Activated CD4-positive, alpha-beta T cell treated with anti-CD3 and anti-CD28 coated beads, Interleukin-2, amount 10 ng/mL, durations not matched to agents 7 days and 5 days (primary cell): Measurements from ENCODE around the gene SLC13A2. TPM values are rescaled to one million over a fixed set of nuclear protein-coding genes. Genes with fewer than 3 reads are reported as not detected.

ENCODE experiments used
- CTCF ChIA-PET: fragments of 350-600 bp; sonication (Branson Sonifier 250); formaldehyde crosslinking; loops from one replicate; lab custom pipeline; 2021; ENCODE audit warnings: antibody characterized with exemption; lab: Charles Lee
- POLR2A ChIA-PET: fragments of 350-600 bp; sonication (Branson Sonifier 250); formaldehyde crosslinking; loops from one replicate; lab custom pipeline; 2021; ENCODE audit warnings: antibody characterized with exemption; lab: Charles Lee
- DNase-seq: peaks from one replicate; pipeline ENCODE4 v3.0.0-alpha.2; 2020
- H3K27ac Mint-ChIP-seq: one replicate; pipeline ENCODE4 v1.8.0; 2021; ENCODE audit warnings: mild to moderate bottlenecking, moderate library complexity, mixed read lengths
- H3K27me3 Mint-ChIP-seq: one replicate; pipeline ENCODE4 v1.8.0; 2021; ENCODE audit warnings: mixed read lengths
- H3K36me3 Mint-ChIP-seq: one replicate; pipeline ENCODE4 v1.8.0; 2021; ENCODE audit warnings: low read depth, mixed read lengths
- H3K4me1 Mint-ChIP-seq: one replicate; pipeline ENCODE4 v1.8.0; 2021; ENCODE audit warnings: mixed read lengths
- H3K4me3 Mint-ChIP-seq: one replicate; pipeline ENCODE4 v1.8.0; 2021; ENCODE audit warnings: mild to moderate bottlenecking, moderate library complexity, mixed read lengths
- H3K9me3 Mint-ChIP-seq: one replicate; pipeline ENCODE4 v1.8.0; 2021; ENCODE audit warnings: mixed read lengths
- total RNA-seq, 2 experiments: library from RNA; stranded (reverse); gene quantifications; one replicate each; pipeline ENCODE4 v1.2.3, GENCODE V29; 2021

SLC13A2 gene
- total RNA-seq, 2 experiments from 2014 or later = not detected

- Mint-ChIP-seq H3K27ac (no peak overlapping the region), H3K27me3 (peaks cover 1% of the 10 kb centered on the region), H3K9me3 (no peaks in the 10 kb centered on the region), H3K36me3 (no peaks in the 10 kb centered on the region), H3K4me3 (no peak overlapping the region), H3K4me1 (no peaks in the 10 kb centered on the region)
- CTCF ChIA-PET = no interaction called here
- POLR2A ChIA-PET = interaction anchor here (0.5 kb wide), 1 partner anchor 366 kb away, joined by 3 read pairs; no protein-coding TSS in a partner anchor
- no peak for DNase-seq
Measured at GRCh38 chr17:28527859-28528258, 54.4 kb downstream of the SLC13A2 start.

DNA sequence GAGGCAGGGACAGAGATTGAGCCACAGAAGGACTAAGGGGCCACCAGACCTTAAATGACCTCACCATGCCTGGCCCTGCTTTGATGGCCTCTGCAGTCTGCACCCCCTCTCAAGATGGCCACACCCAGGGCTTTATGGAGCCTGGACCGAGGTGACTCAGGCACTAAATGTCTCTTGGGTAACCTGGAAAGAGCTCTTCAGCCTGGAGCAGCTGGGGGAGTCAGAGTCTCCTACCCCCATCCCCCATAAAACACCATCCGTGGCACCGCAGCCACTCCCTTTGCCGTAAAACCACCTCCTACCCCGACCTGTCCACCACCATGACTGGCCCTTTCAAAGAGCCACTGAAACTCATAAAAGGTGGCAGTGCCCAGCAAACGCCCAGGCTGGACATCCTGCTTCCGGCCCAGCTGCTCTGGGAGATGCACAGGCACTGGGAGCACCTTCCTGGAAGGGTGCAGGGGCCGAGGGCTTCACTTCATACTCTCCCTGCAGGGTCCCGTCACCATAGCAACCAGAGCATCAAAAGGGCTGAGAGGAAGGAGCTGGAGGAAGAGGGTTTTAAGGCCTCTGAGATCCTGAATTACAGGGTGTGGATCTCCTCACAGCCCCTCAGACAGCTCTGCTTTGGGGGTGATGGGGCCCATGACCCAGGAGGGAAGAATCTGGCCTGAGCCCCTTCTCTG, 55.0 kb downstream of the SLC13A2 start:
- no peak overlapping the region for H3K27ac Mint-ChIP-seq
- no peak for DNase-seq
- no peaks in the 10 kb centered on the region for H3K4me1 Mint-ChIP-seq
- H3K27me3 Mint-ChIP-seq = peaks cover 1% of the 10 kb centered on the region
- H3K4me3 Mint-ChIP-seq = no peak overlapping the region
- no peaks in the 10 kb centered on the region for H3K9me3 Mint-ChIP-seq
- POLR2A ChIA-PET = no interaction called here
- CTCF ChIA-PET = interaction anchor here (0.6 kb wide), 1 partner anchor 95 kb away, joined by 3 read pairs; no protein-coding TSS in a partner anchor
- no peaks in the 10 kb centered on the region for H3K36me3 Mint-ChIP-seq

DNA sequence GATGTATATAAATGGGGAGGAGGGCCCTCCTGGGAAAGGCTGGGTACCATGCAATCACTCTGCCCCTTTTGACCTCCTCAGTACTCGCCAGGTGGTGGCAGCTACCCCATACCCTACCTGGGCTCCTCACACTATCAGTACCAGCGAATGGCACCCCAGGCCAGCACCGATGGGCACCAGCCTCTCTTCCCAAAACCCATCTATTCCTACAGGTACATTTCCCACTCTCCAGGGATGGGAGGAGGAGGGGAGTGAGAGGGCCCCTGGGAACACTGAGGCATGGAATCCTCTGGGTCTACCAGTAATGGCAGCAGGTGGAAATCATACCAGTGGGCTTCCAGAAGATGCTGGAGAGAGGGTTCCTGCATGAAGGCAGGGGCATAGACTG, 55.6 kb downstream of the SLC13A2 start:
- ChIA-PET CTCF (interaction anchor here (0.6 kb wide), 1 partner anchor 94 kb away, joined by 3 read pairs; no protein-coding TSS in a partner anchor), POLR2A (no interaction called here)
- no peaks in the 10 kb centered on the region for H3K4me1 Mint-ChIP-seq
- no peak overlapping the region for H3K27ac Mint-ChIP-seq
- H3K9me3 Mint-ChIP-seq = no peaks in the 10 kb centered on the region
- peaks cover 1% of the 10 kb centered on the region for H3K27me3 Mint-ChIP-seq
- no peak for DNase-seq
- H3K36me3 Mint-ChIP-seq = no peaks in the 10 kb centered on the region
- H3K4me3 Mint-ChIP-seq = no peak overlapping the region

- DNase-seq = no peak
- no peaks in the 10 kb centered on the region for H3K9me3 Mint-ChIP-seq
- ChIA-PET CTCF (no interaction called here), POLR2A (no interaction called here)
- H3K4me3 Mint-ChIP-seq = no peak overlapping the region
- no peak overlapping the region for H3K27ac Mint-ChIP-seq
- H3K4me1 Mint-ChIP-seq = no peaks in the 10 kb centered on the region
- H3K36me3 Mint-ChIP-seq = no peaks in the 10 kb centered on the region
- H3K27me3 Mint-ChIP-seq = peaks cover 1% of the 10 kb centered on the region
Measured at GRCh38 chr17:28530250-28530649, 56.8 kb downstream of the SLC13A2 start.

- H3K36me3 Mint-ChIP-seq = no peaks in the 10 kb centered on the region
- no peak for DNase-seq
- no peak overlapping the region for H3K4me3 Mint-ChIP-seq
- CTCF ChIA-PET = interaction anchor here (1.1 kb wide), 1 partner anchor 9 kb away, joined by 4 read pairs; no protein-coding TSS in a partner anchor
- H3K9me3 Mint-ChIP-seq = no peaks in the 10 kb centered on the region
- H3K4me1 Mint-ChIP-seq = no peaks in the 10 kb centered on the region
- POLR2A ChIA-PET = no interaction called here
- peaks cover 1% of the 10 kb centered on the region for H3K27me3 Mint-ChIP-seq
- H3K27ac Mint-ChIP-seq = no peak overlapping the region
Measured at GRCh38 chr17:28530926-28531325, 57.5 kb downstream of the SLC13A2 start.

- H3K36me3 Mint-ChIP-seq = no peaks in the 10 kb centered on the region
- ChIA-PET CTCF (interaction anchor here (1.1 kb wide), 1 partner anchor 8 kb away, joined by 4 read pairs; no protein-coding TSS in a partner anchor), POLR2A (no interaction called here)
- no peak overlapping the region for H3K4me3 Mint-ChIP-seq
- H3K4me1 Mint-ChIP-seq = no peaks in the 10 kb centered on the region
- no peak overlapping the region for H3K27ac Mint-ChIP-seq
- H3K9me3 Mint-ChIP-seq = no peaks in the 10 kb centered on the region
- H3K27me3 Mint-ChIP-seq = peaks cover 1% of the 10 kb centered on the region
- DNase-seq = no peak
Measured at GRCh38 chr17:28532050-28532960, 58.9 kb downstream of the SLC13A2 start.

GRCh38 chr17:28533091-28533807, 59.8 kb downstream of the SLC13A2 start:
- CTCF ChIA-PET = no interaction called here
- POLR2A ChIA-PET = no interaction called here

DNA sequence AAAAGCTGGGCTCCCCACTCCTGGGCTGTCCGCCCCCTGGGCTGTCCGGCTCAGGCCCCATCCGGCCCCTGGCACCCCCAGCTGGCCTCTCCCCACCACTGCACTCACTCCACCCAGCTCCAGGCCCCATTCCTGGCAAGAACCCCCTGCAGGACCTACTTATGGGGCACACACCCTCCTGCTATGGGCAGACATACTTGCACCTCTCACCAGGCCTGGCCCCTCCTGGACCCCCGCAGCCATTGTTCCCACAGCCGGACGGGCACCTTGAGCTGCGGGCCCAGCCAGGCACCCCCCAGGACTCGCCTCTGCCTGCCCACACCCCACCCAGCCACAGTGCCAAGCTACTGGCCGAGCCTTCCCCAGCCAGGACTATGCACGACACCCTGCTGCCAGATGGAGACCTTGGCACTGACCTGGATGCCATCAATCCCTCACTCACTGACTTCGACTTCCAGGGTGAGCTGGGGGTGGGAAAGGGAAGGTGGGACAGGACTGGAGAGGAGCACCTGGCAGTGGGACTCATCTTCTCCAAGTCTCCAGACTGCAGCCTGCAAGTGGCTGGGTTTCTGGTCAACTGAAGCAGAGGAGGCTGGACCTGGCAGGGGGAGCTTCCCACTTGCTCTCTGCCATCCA, 61.4 kb downstream of the SLC13A2 start:
- H3K36me3 Mint-ChIP-seq = no peaks in the 10 kb centered on the region
- H3K9me3 Mint-ChIP-seq = no peaks in the 10 kb centered on the region
- H3K27ac Mint-ChIP-seq = no peak overlapping the region
- ChIA-PET CTCF (interaction anchor here (0.5 to 1.6 kb wide), 7 partner anchors 9 to 875 kb away, joined by 3 to 4 read pairs (median 3); no protein-coding TSS in a partner anchor), POLR2A (no interaction called here)
- no peak for DNase-seq
- no peaks in the 10 kb centered on the region for H3K4me1 Mint-ChIP-seq
- H3K27me3 Mint-ChIP-seq = peaks cover 1% of the 10 kb centered on the region
- H3K4me3 Mint-ChIP-seq = no peak overlapping the region

More at GRCh38 chr17:28533091-28533807, 59.8 kb downstream of the SLC13A2 start:
- no peaks in the 10 kb centered on the region for H3K4me1 Mint-ChIP-seq
- H3K27me3 Mint-ChIP-seq = peaks cover 1% of the 10 kb centered on the region
- DNase-seq = no peak
- H3K36me3 Mint-ChIP-seq = no peaks in the 10 kb centered on the region
- H3K27ac Mint-ChIP-seq = no peak overlapping the region
- no peaks in the 10 kb centered on the region for H3K9me3 Mint-ChIP-seq
- no peak overlapping the region for H3K4me3 Mint-ChIP-seq

DNA sequence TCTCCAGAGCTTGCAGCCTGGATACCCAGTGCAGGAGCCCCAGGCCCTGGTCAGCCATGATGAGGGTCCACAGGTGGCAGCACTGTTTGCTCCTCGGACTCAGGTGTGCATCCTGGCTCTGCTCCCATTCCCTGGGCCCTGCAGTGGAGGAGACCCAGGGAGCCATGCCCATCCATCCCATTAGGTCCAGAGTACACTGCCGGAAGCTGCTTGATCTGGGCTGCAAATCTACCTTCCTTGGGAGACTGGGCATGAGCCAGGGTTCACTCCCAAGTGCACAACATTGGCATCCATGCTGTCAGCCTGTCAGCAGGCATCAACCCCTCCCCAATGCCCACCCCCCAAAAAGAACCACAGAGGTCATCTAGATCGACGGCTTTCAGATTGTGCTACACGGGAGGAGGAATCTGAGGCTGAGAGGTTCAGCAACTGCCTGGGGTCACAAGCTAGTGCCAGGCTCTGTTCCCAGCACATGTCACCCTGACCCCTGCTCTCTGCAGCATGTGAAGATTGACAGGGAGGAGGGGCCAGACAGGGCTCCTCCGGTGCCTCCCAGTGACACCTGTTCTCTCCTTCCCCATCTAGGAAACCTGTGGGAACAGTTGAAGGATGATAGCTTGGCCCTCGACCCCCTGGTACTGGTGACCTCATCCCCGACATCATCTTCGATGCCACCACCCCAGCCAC, 63.2 kb downstream of the SLC13A2 start:
- Mint-ChIP-seq H3K9me3 (no peaks in the 10 kb centered on the region), H3K27ac (no peak overlapping the region), H3K4me1 (no peaks in the 10 kb centered on the region), H3K36me3 (no peaks in the 10 kb centered on the region), H3K4me3 (no peak overlapping the region), H3K27me3 (peaks cover under 1% of the 10 kb centered on the region)
- CTCF ChIA-PET = interaction anchor here (1.3 to 2.3 kb wide), 4 partner anchors 12 to 120 kb away, joined by 3 to 6 read pairs (median 4); no protein-coding TSS in a partner anchor
- POLR2A ChIA-PET = no interaction called here
- DNase-seq = no peak

DNA sequence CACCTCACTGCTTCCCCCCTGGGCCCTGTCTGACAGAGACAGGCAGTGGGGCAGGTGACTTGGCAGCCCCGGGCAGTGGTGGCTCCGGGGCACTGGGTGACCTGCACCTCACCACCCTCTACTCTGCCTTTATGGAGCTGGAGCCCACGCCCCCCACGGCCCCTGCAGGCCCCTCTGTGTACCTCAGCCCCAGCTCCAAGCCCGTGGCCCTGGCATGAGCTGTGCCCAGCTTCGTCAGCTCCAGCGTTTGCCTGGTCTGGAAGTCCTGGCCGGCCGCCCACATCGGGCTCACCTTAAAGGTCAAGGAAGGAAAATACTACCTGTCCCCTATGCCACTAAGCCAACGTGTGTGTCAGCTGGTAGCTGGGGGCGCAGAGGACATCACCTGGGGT, 63.8 kb downstream of the SLC13A2 start:
- DNase-seq = no peak
- Mint-ChIP-seq H3K27ac (no peak overlapping the region), H3K36me3 (no peaks in the 10 kb centered on the region), H3K4me1 (no peaks in the 10 kb centered on the region), H3K9me3 (no peaks in the 10 kb centered on the region), H3K4me3 (no peak overlapping the region), H3K27me3 (no peaks in the 10 kb centered on the region)
- ChIA-PET POLR2A (no interaction called here), CTCF (interaction anchor here (1.3 to 2.3 kb wide), 4 partner anchors 11 to 42 kb away, joined by 3 to 6 read pairs (median 4); no protein-coding TSS in a partner anchor)

DNA sequence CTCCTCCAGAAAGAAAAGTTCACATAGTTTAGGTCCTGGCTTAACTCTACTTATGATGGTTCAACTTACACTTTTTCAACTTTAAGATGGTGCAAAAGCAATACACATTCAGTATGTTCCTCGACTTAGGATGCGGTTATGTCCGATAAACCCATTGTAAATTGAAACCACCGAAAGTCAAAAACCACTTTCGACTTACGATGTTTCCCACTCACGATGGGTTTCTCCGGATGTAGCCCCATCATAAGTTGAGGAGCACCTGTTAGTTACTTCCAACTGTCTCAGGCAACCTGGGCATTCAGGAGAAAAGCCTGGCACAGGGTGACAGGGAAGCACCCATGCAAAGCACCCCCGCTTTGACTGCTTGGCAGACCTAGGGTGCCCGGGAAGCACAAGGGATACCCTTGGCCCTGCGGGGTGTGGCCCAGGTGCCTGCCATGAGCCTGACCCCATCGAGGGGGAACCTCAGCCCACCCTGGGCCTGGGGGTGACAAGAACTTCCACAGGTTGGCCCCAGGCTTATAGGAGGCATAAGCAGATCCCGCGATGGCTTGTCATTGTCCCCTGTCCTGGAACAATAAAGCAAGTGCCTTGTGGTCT, 65.0 kb downstream of the SLC13A2 start:
- H3K27ac Mint-ChIP-seq = no peak overlapping the region
- H3K4me1 Mint-ChIP-seq = no peaks in the 10 kb centered on the region
- CTCF ChIA-PET = interaction anchor here (0.7 to 2.3 kb wide), 3 partner anchors 11 to 655 kb away, joined by 3 to 6 read pairs (median 3); no protein-coding TSS in a partner anchor
- no peak overlapping the region for H3K4me3 Mint-ChIP-seq
- no peaks in the 10 kb centered on the region for H3K36me3 Mint-ChIP-seq
- DNase-seq = no peak
- no peaks in the 10 kb centered on the region for H3K27me3 Mint-ChIP-seq
- POLR2A ChIA-PET = no interaction called here
- H3K9me3 Mint-ChIP-seq = no peaks in the 10 kb centered on the region
